SU-DHL-6 (cell line): ENCODE data around the gene RIC8A.

Experiments
- EZH2phosphoT487 ChIP-seq: fragments of 200-600 bp; sonication (generic), shearing (Covaris generic); conservative IDR thresholded peaks from 2 replicates; pipeline ENCODE4 v1.6.1; 2018; ENCODE audit warnings: mild to moderate bottlenecking, antibody characterized with exemption, low read length, moderate library complexity, mixed read lengths
- TF ChIP-seq, protein P1 (sequence below): fragments of 200-600 bp; sonication (generic); IDR thresholded peaks from one replicate; pipeline ENCODE4 v1.5.1; 2017; ENCODE audit warnings: antibody characterized with exemption, mild to moderate bottlenecking, low read length, moderate library complexity; ENCODE audit not compliant: insufficient read depth, poor library complexity, severe bottlenecking

- TF ChIP-seq, protein P1, sequence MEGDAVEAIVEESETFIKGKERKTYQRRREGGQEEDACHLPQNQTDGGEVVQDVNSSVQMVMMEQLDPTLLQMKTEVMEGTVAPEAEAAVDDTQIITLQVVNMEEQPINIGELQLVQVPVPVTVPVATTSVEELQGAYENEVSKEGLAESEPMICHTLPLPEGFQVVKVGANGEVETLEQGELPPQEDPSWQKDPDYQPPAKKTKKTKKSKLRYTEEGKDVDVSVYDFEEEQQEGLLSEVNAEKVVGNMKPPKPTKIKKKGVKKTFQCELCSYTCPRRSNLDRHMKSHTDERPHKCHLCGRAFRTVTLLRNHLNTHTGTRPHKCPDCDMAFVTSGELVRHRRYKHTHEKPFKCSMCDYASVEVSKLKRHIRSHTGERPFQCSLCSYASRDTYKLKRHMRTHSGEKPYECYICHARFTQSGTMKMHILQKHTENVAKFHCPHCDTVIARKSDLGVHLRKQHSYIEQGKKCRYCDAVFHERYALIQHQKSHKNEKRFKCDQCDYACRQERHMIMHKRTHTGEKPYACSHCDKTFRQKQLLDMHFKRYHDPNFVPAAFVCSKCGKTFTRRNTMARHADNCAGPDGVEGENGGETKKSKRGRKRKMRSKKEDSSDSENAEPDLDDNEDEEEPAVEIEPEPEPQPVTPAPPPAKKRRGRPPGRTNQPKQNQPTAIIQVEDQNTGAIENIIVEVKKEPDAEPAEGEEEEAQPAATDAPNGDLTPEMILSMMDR = no peak
- no peak for TF ChIP-seq EZH2phosphoT487
Measured at GRCh38 chr11:201966-202365, 5.5 kb upstream of the RIC8A start.
